IMR-90 (cell line): ENCODE results near the gene ZNF532. TPM values are rescaled to one million over a fixed set of nuclear protein-coding genes. Genes with fewer than 3 reads are reported as not detected.

Experiments used
- ATAC-seq: fragments of 200-7000 bp; cut with Tn5 transposase; 2 replicates; pipeline ENCODE4 v1.9.1; 2020; ENCODE audit warnings: low read depth, mild to moderate bottlenecking, moderate library complexity
- BruUV-seq: library from RNA; stranded (reverse); fragments of 400-500 nt; replicated peaks from 2 replicates; lab custom pipeline; 2021; lab: Mats Ljungman, UMichigan
- CTCF ChIA-PET: fragments of 300-600 bp; formaldehyde crosslinking; extraction: SDS; loops from one replicate; lab custom pipeline; 2021; ENCODE audit warnings: antibody characterized with exemption; lab: Yijun Ruan, JAX
- POLR2A ChIA-PET: fragments of 300-600 bp; sonication (Branson Sonifier 250); formaldehyde crosslinking; loops from one replicate; lab custom pipeline; 2022; ENCODE audit warnings: antibody characterized with exemption; ENCODE audit not compliant: unreplicated experiment; lab: Charles Lee
- DNase-seq: peaks from one replicate; pipeline ENCODE4 v3.0.0; 2013
- H2AFZ ChIP-seq: replicated peaks from 2 replicates; pipeline ENCODE3; 2013; ENCODE audit warnings: low read length, mild to moderate bottlenecking; ENCODE audit not compliant: poor library complexity
- H2AK5ac ChIP-seq: 2 replicates; pipeline ENCODE4 v1.6.1; 2013; ENCODE audit warnings: low read depth, low read length, inconsistent platforms
- H2AK9ac ChIP-seq: replicated peaks from 2 replicates; pipeline ENCODE3; 2013; ENCODE audit warnings: mild to moderate bottlenecking, low read depth, low read length, moderate library complexity; ENCODE audit not compliant: poor library complexity
- H2BK120ac ChIP-seq: 2 replicates; pipeline ENCODE4 v1.6.1; 2013; ENCODE audit warnings: low read depth, low read length, inconsistent platforms
- H2BK15ac ChIP-seq: 3 replicates; pipeline ENCODE4 v1.6.1; 2013; ENCODE audit warnings: low read depth, low read length, inconsistent platforms
- H2BK20ac ChIP-seq: 2 replicates; pipeline ENCODE4 v1.6.1; 2013; ENCODE audit warnings: low read depth, mild to moderate bottlenecking, inconsistent platforms, low read length, moderate library complexity
- H2BK5ac ChIP-seq: 2 replicates; pipeline ENCODE4 v1.6.1; 2013; ENCODE audit warnings: mild to moderate bottlenecking, low read depth, low read length, inconsistent platforms; ENCODE audit not compliant: poor library complexity, severe bottlenecking
- H3K14ac ChIP-seq: replicated peaks from 2 replicates; pipeline ENCODE4 v1.6.1; 2013; ENCODE audit warnings: low read depth, low read length, inconsistent platforms
- H3K18ac ChIP-seq: 2 replicates; pipeline ENCODE4 v1.6.1; 2013; ENCODE audit warnings: low read depth, low read length, control low read depth
- H3K23ac ChIP-seq: 2 replicates; pipeline ENCODE4 v1.6.1; 2013; ENCODE audit warnings: low read depth, low read length, inconsistent platforms
- H3K27ac ChIP-seq: 2 replicates; pipeline ENCODE4 v1.5.1; 2013; ENCODE audit warnings: mild to moderate bottlenecking, control low read depth, low read length; ENCODE audit not compliant: insufficient read depth
- H3K27me3 ChIP-seq: 2 replicates; pipeline ENCODE4 v1.6.1; 2013; ENCODE audit warnings: low read length; ENCODE audit not compliant: control insufficient read depth, insufficient read depth
- H3K36me3 ChIP-seq: 2 replicates; pipeline ENCODE4 v1.6.1; 2013; ENCODE audit warnings: low read length, mixed read lengths; ENCODE audit not compliant: control insufficient read depth, insufficient read depth
- H3K4ac ChIP-seq: 2 replicates; pipeline ENCODE4 v1.6.1; 2013; ENCODE audit warnings: low read depth, low read length, inconsistent platforms
- H3K4me1 ChIP-seq: 2 replicates; pipeline ENCODE4 v1.6.1; 2013; ENCODE audit warnings: low read length, mixed read lengths; ENCODE audit not compliant: control insufficient read depth, insufficient read depth
- H3K4me2 ChIP-seq: 2 replicates; pipeline ENCODE4 v1.6.1; 2013; ENCODE audit warnings: low read depth, mild to moderate bottlenecking, control low read depth, low read length, moderate library complexity
- H3K4me3 ChIP-seq: 2 replicates; pipeline ENCODE4 v1.5.1; 2013; ENCODE audit warnings: low read depth, mild to moderate bottlenecking, control low read depth, low read length, moderate library complexity; ENCODE audit not compliant: insufficient read depth
- H3K56ac ChIP-seq: 2 replicates; pipeline ENCODE4 v1.6.1; 2013; ENCODE audit warnings: low read length, inconsistent platforms; ENCODE audit not compliant: insufficient read depth; ENCODE audit errors: extremely low read depth
- H3K79me1 ChIP-seq, 2 experiments: 2 replicates each; pipeline ENCODE4 v1.6.1; 2013; ENCODE audit warnings: low read length in 2 of 2, inconsistent platforms in 1 of 2, low read depth in 1 of 2
- H3K9ac ChIP-seq: 2 replicates; pipeline ENCODE4 v1.6.1; 2013; ENCODE audit warnings: low read depth, low read length, control low read depth
- H3K9me1 ChIP-seq: 2 replicates; pipeline ENCODE4 v1.6.1; 2013; ENCODE audit warnings: low read length, inconsistent platforms; ENCODE audit not compliant: insufficient read depth
- H3K9me3 ChIP-seq: 2 replicates; pipeline ENCODE4 v1.6.1; 2013; ENCODE audit warnings: low read length; ENCODE audit not compliant: control insufficient read depth, insufficient read depth
- H4K20me1 ChIP-seq: 2 replicates; pipeline ENCODE4 v1.6.1; 2013; ENCODE audit warnings: low read length, inconsistent platforms; ENCODE audit not compliant: insufficient read depth
- H4K5ac ChIP-seq: 2 replicates; pipeline ENCODE4 v1.6.1; 2013; ENCODE audit warnings: mild to moderate bottlenecking, low read depth, low read length, control low read depth
- H4K8ac ChIP-seq, 2 experiments: 2 replicates each; pipeline ENCODE4 v1.6.1; 2013; ENCODE audit warnings: low read depth in 2 of 2, low read length in 2 of 2, control low read depth in 1 of 2, inconsistent platforms in 1 of 2
- H4K91ac ChIP-seq: 2 replicates; pipeline ENCODE4 v1.6.1; 2013; ENCODE audit warnings: low read depth, low read length, inconsistent platforms; ENCODE audit not compliant: insufficient read depth
- CHD1 ChIP-seq: IDR thresholded peaks from 2 replicates; pipeline ENCODE4 v1.6.1; 2012; ENCODE audit warnings: low read depth, low read length, improper control_type of control experiment
- ELK1 ChIP-seq: fragments of 150-350 bp; IDR thresholded peaks from 2 replicates; pipeline ENCODE4 v1.6.1; 2016; ENCODE audit warnings: low read depth, mild to moderate bottlenecking, low read length, moderate library complexity, borderline replicate concordance
- MAZ ChIP-seq: IDR thresholded peaks from 2 replicates; pipeline ENCODE4 v1.6.1; 2012; ENCODE audit warnings: low read depth, mild to moderate bottlenecking, low read length, improper control_type of control experiment, moderate library complexity, borderline replicate concordance
- NFE2L2 ChIP-seq: fragments of 150-350 bp; IDR thresholded peaks from 2 replicates; pipeline ENCODE4 v1.6.1; 2016; ENCODE audit warnings: low read depth, mild to moderate bottlenecking, low read length
- RAD21 ChIP-seq: IDR thresholded peaks from 2 replicates; pipeline ENCODE4 v1.6.1; 2012; ENCODE audit warnings: low read length, improper control_type of control experiment
- RCOR1 ChIP-seq: IDR thresholded peaks from 2 replicates; pipeline ENCODE4 v1.6.1; 2012; ENCODE audit warnings: mild to moderate bottlenecking, low read length, improper control_type of control experiment; ENCODE audit not compliant: insufficient replicate concordance
- USF2 ChIP-seq: fragments of 150-350 bp; IDR thresholded peaks from 2 replicates; pipeline ENCODE4 v1.6.1; 2017; ENCODE audit warnings: mild to moderate bottlenecking, antibody characterized with exemption, low read length, low read depth
- WGBS, 2 experiments: methylation state at CpG; one replicate each; pipeline versions ENCODE4 v1.1.5 to v1.1.7; 2013; ENCODE audit warnings: missing lambda C conversion rate in 2 of 2; ENCODE audit not compliant: insufficient read length in 1 of 2; ENCODE audit errors: extremely low coverage in 2 of 2; 5-methylcytosine and 5-hydroxymethylcytosine counted together
- dilution Hi-C: fragments of 300-500 bp; cut with HindIII; formaldehyde crosslinking; loops from one replicate; pipeline ENCODE4 v1.14.3; 2018; ENCODE audit warnings: low sequenced_read_pairs; ENCODE audit not compliant: unreplicated experiment
- in situ Hi-C: fragments of 300-500 bp; cut with MboI; formaldehyde crosslinking; loops from 3 replicates; pipeline ENCODE4 v1.14.3; 2019; ENCODE audit warnings: low sequenced_read_pairs, inconsistent platforms, mixed read lengths
- intact Hi-C: fragments of 100-400 bp; cut with micrococcal nuclease; formaldehyde crosslinking; loops from 2 replicates; pipeline ENCODE4 v1.10.0; 2022
- microRNA-seq, 2 experiments: library from miRNA; stranded (forward) in 1 of 2; unstranded in 1 of 2; fragments of 10-50 nt in 1 of 2; fragments of <30 nt in 1 of 2; gene quantifications in 1 of 2; microRNA quantifications in 1 of 2; one replicate each; pipeline versions ENCODE3 to v1.1.0; 2013 to 2020; ENCODE audit not compliant: insufficient read depth in 1 of 2, insufficient read length in 1 of 2, unreplicated experiment in 1 of 2
- polyA plus RNA-seq, 3 experiments: library from polyadenylated mRNA; depleted of rRNA; stranded (reverse); fragments of >200 nt; gene quantifications; 2 replicates each; pipeline ENCODE4 v1.2.3, GENCODE V29; 2012; ENCODE audit warnings: low replicate concordance in 1 of 3
- small RNA-seq, 5 experiments: library from RNA; depleted of rRNA; stranded (forward); fragments of <200 nt; gene quantifications; one replicate each; pipeline ENCODE3, GENCODE V24; 2012
- total RNA-seq: library from RNA; depleted of rRNA; stranded (reverse); fragments of >200 nt; gene quantifications from 2 replicates; pipeline ENCODE4 v1.2.3, GENCODE V29; 2012; rRNA removed

The ZNF532 gene
- total and polyA plus RNA-seq, 2 of the 4 experiments (the other 2 are of a cell fraction) = 29.9 to 45.8 TPM

- ChIA-PET POLR2A (no interaction called here), CTCF (interaction anchor here (1.0 kb wide), 1 partner anchor 267 kb away, joined by 3 read pairs; no protein-coding TSS in a partner anchor)
- Histone ChIP-seq H4K91ac (no peak overlapping the region), H3K18ac (no peak overlapping the region), H4K8ac (no peak overlapping the region), H3K9me1 (no peaks in the 10 kb centered on the region; the same call in 1 of the 2 replicates), H2BK120ac (no peak overlapping the region), H2AK5ac (no peak overlapping the region), H3K23ac (no peak overlapping the region), H3K56ac (no peak overlapping the region), H3K4me3 (no peak overlapping the region), H3K4me2 (no peak overlapping the region), H2BK5ac (no peak overlapping the region), H3K9ac (no peak overlapping the region), H2AFZ (no peak overlapping the region), H3K9me3 (no peaks in the 10 kb centered on the region), H3K79me1 (no peaks in the 10 kb centered on the region), H3K14ac (no peak overlapping the region), H3K27ac (no peak overlapping the region), H2BK20ac (no peak overlapping the region), H2BK15ac (no peak overlapping the region), H3K4ac (no peak overlapping the region), H2AK9ac (no peak overlapping the region), H3K4me1 (peaks cover 2% of the 10 kb centered on the region; the same call in 1 of the 2 replicates), H3K36me3 (no peaks in the 10 kb centered on the region), H4K5ac (no peak overlapping the region), H4K20me1 (no peaks in the 10 kb centered on the region), H3K27me3 (no peaks in the 10 kb centered on the region)
- no peak for ATAC-seq
- dilution Hi-C loops = no loop called here
- 76% methylated on average over 2 of the region's 8 CpGs; no CpG with 5 or more reads in 1 of the 2 experiments for WGBS, 2 experiments
- BruUV-seq = no TSS peak
- intact Hi-C loops = no loop called here
- TF ChIP-seq CHD1 = no peak
- TF ChIP-seq RAD21 = no peak
- no peak for TF ChIP-seq MAZ
- no peak for TF ChIP-seq USF2
- no peak for TF ChIP-seq ELK1
- TF ChIP-seq RCOR1 = no peak
- TF ChIP-seq NFE2L2 = no peak
- in situ Hi-C loops = no loop called here
- DNase-seq = no peak
Observed at GRCh38 chr18:59035591-59035990, 170.9 kb downstream of the ZNF532 start.

Small RNA genes lying within 50 kb of the gene (microRNA-seq; reads per million reads assigned to microRNA genes)
- gene RF00096 (ENCODE audit: insufficient read depth, insufficient read length) (not detected), gene RNU2-69P (ENCODE audit: insufficient read depth, insufficient read length) (5.2 reads per million)

Small RNA genes lying within 50 kb of the gene (small RNA-seq; reads per million reads assigned to genes)
- gene RF00096 (0 to 0.15 (median 0) reads per million in 5 experiments), gene RNU2-69P (0.24 to 29.5 (median 4.0) reads per million in 5 experiments)

Other genes with a start within 250 kb of the ZNF532 start
- gene ALPK2, start 235.8 kb upstream of the ZNF532 start, total RNA-seq = 81.7 and 89.1 TPM in 2 replicates
- gene ALPK2, start 235.8 kb upstream of the ZNF532 start, polyA plus RNA-seq (2012; rRNA removed) = 28.0 and 33.7 TPM in 2 replicates
- gene MALT1, start 193.4 kb upstream of the ZNF532 start, total RNA-seq = 25.3 and 25.8 TPM in 2 replicates
- 6.8 and 8.3 TPM in 2 replicates for gene MALT1, start 193.4 kb upstream of the ZNF532 start, polyA plus RNA-seq (2012; rRNA removed)